ENCODE results near the gene TUFM.

DNA sequence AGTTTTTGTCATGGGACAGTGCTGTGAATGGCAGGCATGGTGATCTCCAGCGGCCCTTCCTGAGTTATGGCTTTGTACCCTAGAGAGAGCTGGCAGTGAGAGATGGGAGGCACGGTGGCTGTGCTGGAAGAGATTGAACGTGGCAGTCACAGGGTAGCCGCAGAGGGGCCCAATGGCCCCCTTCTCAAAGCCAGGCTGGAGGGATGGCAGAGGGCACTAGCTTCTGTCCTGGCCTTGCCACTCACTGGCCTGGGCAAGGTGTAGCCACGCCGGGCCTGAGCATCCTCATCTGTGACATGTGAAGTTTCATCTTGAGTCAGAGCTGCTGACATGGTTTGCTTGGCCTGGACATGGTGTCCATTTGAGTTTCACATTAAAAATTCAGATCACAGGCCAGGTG is 28.3 kb upstream of the TUFM start:
- TF ChIP-seq, protein P1, sequence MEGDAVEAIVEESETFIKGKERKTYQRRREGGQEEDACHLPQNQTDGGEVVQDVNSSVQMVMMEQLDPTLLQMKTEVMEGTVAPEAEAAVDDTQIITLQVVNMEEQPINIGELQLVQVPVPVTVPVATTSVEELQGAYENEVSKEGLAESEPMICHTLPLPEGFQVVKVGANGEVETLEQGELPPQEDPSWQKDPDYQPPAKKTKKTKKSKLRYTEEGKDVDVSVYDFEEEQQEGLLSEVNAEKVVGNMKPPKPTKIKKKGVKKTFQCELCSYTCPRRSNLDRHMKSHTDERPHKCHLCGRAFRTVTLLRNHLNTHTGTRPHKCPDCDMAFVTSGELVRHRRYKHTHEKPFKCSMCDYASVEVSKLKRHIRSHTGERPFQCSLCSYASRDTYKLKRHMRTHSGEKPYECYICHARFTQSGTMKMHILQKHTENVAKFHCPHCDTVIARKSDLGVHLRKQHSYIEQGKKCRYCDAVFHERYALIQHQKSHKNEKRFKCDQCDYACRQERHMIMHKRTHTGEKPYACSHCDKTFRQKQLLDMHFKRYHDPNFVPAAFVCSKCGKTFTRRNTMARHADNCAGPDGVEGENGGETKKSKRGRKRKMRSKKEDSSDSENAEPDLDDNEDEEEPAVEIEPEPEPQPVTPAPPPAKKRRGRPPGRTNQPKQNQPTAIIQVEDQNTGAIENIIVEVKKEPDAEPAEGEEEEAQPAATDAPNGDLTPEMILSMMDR (IDR thresholded peaks at IDR 0.05) = no peak
- no peak for TF ChIP-seq POLR2AphosphoS5 (IDR thresholded peaks at IDR 0.05)
- no peak for TF ChIP-seq POLR2A (IDR thresholded peaks at IDR 0.05)
